SK-N-SH treated with all-trans-retinoic acid at 6 μM for 48 hours (cell line): ENCODE measurements around the gene LMAN1.

ENCODE experiments used
- ATAC-seq: fragments of 200-7000 bp; cut with Tn5 transposase; 3 replicates; pipeline ENCODE4 v1.9.1; 2020; ENCODE audit warnings: mild to moderate bottlenecking, moderate library complexity
- ARNTL ChIP-seq: fragments of 450-650 bp; formaldehyde crosslinking; IDR thresholded peaks from 2 replicates; pipeline ENCODE4 v1.5.0; 2020; ENCODE audit warnings: low read depth, mild to moderate bottlenecking, moderate library complexity, borderline replicate concordance
- BACH2 ChIP-seq: fragments of 250-450 bp; sonication (Bioruptor Pico); IDR thresholded peaks from 2 replicates; pipeline ENCODE4 v1.9.0; 2021; ENCODE audit warnings: mild to moderate bottlenecking, borderline replicate concordance
- CREB5 ChIP-seq: fragments of 250-450 bp; sonication (Bioruptor Pico); IDR thresholded peaks from 2 replicates; pipeline ENCODE4 v1.5.1; 2020; ENCODE audit warnings: low read depth, mild to moderate bottlenecking, moderate library complexity
- CSDC2 ChIP-seq: fragments of 250-450 bp; sonication (Bioruptor Pico); IDR thresholded peaks from 2 replicates; pipeline ENCODE4 v1.5.0; 2020; ENCODE audit warnings: mild to moderate bottlenecking, moderate library complexity
- ESRRG ChIP-seq: fragments of 250-450 bp; sonication (Bioruptor Pico); IDR thresholded peaks from 2 replicates; pipeline ENCODE4 v1.6.1; 2021; ENCODE audit warnings: mild to moderate bottlenecking
- GLIS3 ChIP-seq: fragments of 250-450 bp; sonication (Bioruptor Pico); IDR thresholded peaks from 2 replicates; pipeline ENCODE4 v1.5.0; 2020; ENCODE audit warnings: mild to moderate bottlenecking, moderate library complexity
- PATZ1 ChIP-seq: fragments of 250-450 bp; sonication (Bioruptor Pico); IDR thresholded peaks from 2 replicates; pipeline ENCODE4 v1.8.0; 2020; ENCODE audit warnings: mild to moderate bottlenecking, moderate library complexity, borderline replicate concordance
- POU6F1 ChIP-seq: fragments of 250-450 bp; sonication (Bioruptor Pico); IDR thresholded peaks from 2 replicates; pipeline ENCODE4 v1.8.0; 2021; ENCODE audit warnings: low read depth, mild to moderate bottlenecking, moderate library complexity, borderline replicate concordance
- PPARA ChIP-seq: fragments of 250-450 bp; sonication (Bioruptor Pico); IDR thresholded peaks from 2 replicates; pipeline ENCODE4 v1.5.0; 2020; ENCODE audit warnings: mild to moderate bottlenecking, borderline replicate concordance
- RARB ChIP-seq: fragments of 250-450 bp; sonication (Bioruptor Pico); IDR thresholded peaks from 2 replicates; pipeline ENCODE4 v1.8.0; 2021; ENCODE audit warnings: mild to moderate bottlenecking, moderate library complexity
- SNAI2 ChIP-seq: fragments of 250-450 bp; sonication (Bioruptor Pico); IDR thresholded peaks from 2 replicates; pipeline ENCODE4 v1.5.0; 2020; ENCODE audit warnings: mild to moderate bottlenecking, moderate library complexity
- TCF4 ChIP-seq: fragments of 250-450 bp; sonication (Bioruptor Pico); IDR thresholded peaks from 2 replicates; pipeline ENCODE4 v1.8.0; 2021; ENCODE audit warnings: mild to moderate bottlenecking, moderate library complexity, borderline replicate concordance
- TOX ChIP-seq: fragments of 250-450 bp; sonication (Bioruptor Pico); IDR thresholded peaks from 2 replicates; pipeline ENCODE4 v1.8.0; 2021; ENCODE audit warnings: mild to moderate bottlenecking, moderate library complexity, borderline replicate concordance
- TSHZ2 ChIP-seq: fragments of 250-450 bp; sonication (Bioruptor Pico); IDR thresholded peaks from 2 replicates; pipeline ENCODE4 v1.5.0; 2020; ENCODE audit warnings: mild to moderate bottlenecking, moderate library complexity
- ZC3H10 ChIP-seq: fragments of 250-450 bp; sonication (Bioruptor Pico); IDR thresholded peaks from 2 replicates; pipeline ENCODE4 v1.5.1; 2021; ENCODE audit warnings: mild to moderate bottlenecking, moderate library complexity
- ZFP3 ChIP-seq: fragments of 250-450 bp; sonication (Bioruptor Pico); IDR thresholded peaks from 2 replicates; pipeline ENCODE4 v1.5.0; 2020; ENCODE audit warnings: mild to moderate bottlenecking, moderate library complexity
- ZFP30 ChIP-seq: fragments of 450-650 bp; formaldehyde crosslinking; IDR thresholded peaks from 2 replicates; pipeline ENCODE4 v1.5.0; 2022; ENCODE audit warnings: mild to moderate bottlenecking, moderate library complexity
- ZNF70 ChIP-seq: fragments of 450-650 bp; formaldehyde crosslinking; IDR thresholded peaks from 2 replicates; pipeline ENCODE4 v1.5.0; 2020; ENCODE audit warnings: mild to moderate bottlenecking, moderate library complexity
- ZNF8 ChIP-seq: fragments of 450-650 bp; formaldehyde crosslinking; IDR thresholded peaks from 2 replicates; pipeline ENCODE4 v1.5.0; 2020; ENCODE audit warnings: mild to moderate bottlenecking, moderate library complexity

The LMAN1 gene

GRCh38 chr18:59325965-59326364, 33.1 kb downstream of the LMAN1 start:
- ATAC-seq, result no peak
- no peak for TF ChIP-seq ESRRG (CRISPR knock-in tag)
- no peak for TF ChIP-seq ARNTL (CRISPR knock-in tag)
- TF ChIP-seq ZFP3 (CRISPR knock-in tag), result no peak
- TF ChIP-seq TOX (CRISPR knock-in tag), result no peak
- TF ChIP-seq TSHZ2 (CRISPR knock-in tag), result no peak
- no peak for TF ChIP-seq TCF4 (CRISPR knock-in tag)
- TF ChIP-seq ZC3H10, result no peak
- TF ChIP-seq PATZ1 (CRISPR knock-in tag), result no peak
- TF ChIP-seq CSDC2, result no peak

GRCh38 chr18:59324623-59324971, 34.5 kb downstream of the LMAN1 start:
- TF ChIP-seq TCF4 (CRISPR knock-in tag), result no peak
- TF ChIP-seq BACH2, result no peak
- TF ChIP-seq CREB5 (CRISPR knock-in tag), result no peak
- TF ChIP-seq TOX (CRISPR knock-in tag), result no peak
- TF ChIP-seq, all 23 proteins: peak for 0
- peak; percentile 20; the same call in 2 of the 3 replicates for ATAC-seq

- peak; percentile 19; the same call in 2 of the 3 replicates for ATAC-seq
- TF ChIP-seq CSDC2 (no peak), POU6F1 (CRISPR knock-in tag) (no peak), GLIS3 (CRISPR knock-in tag) (no peak), ZNF70 (no peak), TCF4 (CRISPR knock-in tag) (no peak), PPARA (no peak), ZNF8 (CRISPR knock-in tag) (no peak), ZFP3 (CRISPR knock-in tag) (no peak), ARNTL (CRISPR knock-in tag) (no peak), ESRRG (CRISPR knock-in tag) (no peak), ZFP30 (CRISPR knock-in tag) (no peak), TSHZ2 (CRISPR knock-in tag) (no peak), PATZ1 (CRISPR knock-in tag) (no peak), SNAI2 (CRISPR knock-in tag) (no peak), RARB (CRISPR knock-in tag) (no peak)
Measured at GRCh38 chr18:59323931-59324622, 35.0 kb downstream of the LMAN1 start.
